NCI-H774 (cell line): ENCODE results near the gene GTPBP1.

Experiments
- DNase-seq: peaks from one replicate; lab custom pipeline; 2025; lab: John Stamatoyannopoulos, UW

GTPBP1 gene

GRCh38 chr22:38704654-38705234, 1.0 kb upstream of the GTPBP1 start:
- no peak for DNase-seq

- no peak for DNase-seq
Observed at GRCh38 chr22:38706101-38706900, 557 bp downstream of the GTPBP1 start.

GRCh38 chr22:38706901-38707195, 1.1 kb downstream of the GTPBP1 start:
- DNase-seq = no peak

- DNase-seq = no peak
Observed at GRCh38 chr22:38707346-38707745, 1.6 kb downstream of the GTPBP1 start.

- no peak for DNase-seq
Observed at GRCh38 chr22:38707984-38708383, 2.2 kb downstream of the GTPBP1 start.

GRCh38 chr22:38709306-38709705, 3.6 kb downstream of the GTPBP1 start:
- DNase-seq = no peak

- no peak for DNase-seq
Observed at GRCh38 chr22:38710351-38710750, 4.6 kb downstream of the GTPBP1 start.

GRCh38 chr22:38710866-38711265, 5.1 kb downstream of the GTPBP1 start:
- no peak for DNase-seq

GRCh38 chr22:38712486-38713207, 6.9 kb downstream of the GTPBP1 start:
- no peak for DNase-seq

GRCh38 chr22:38713921-38714320, 8.2 kb downstream of the GTPBP1 start:
- no peak for DNase-seq

- DNase-seq = peak; percentile 5
Observed at GRCh38 chr22:38715176-38715764, 9.5 kb downstream of the GTPBP1 start.

- no peak for DNase-seq
Observed at GRCh38 chr22:38715852-38716251, 10.1 kb downstream of the GTPBP1 start.

GRCh38 chr22:38716271-38716670, 10.5 kb downstream of the GTPBP1 start:
- DNase-seq = no peak

- no peak for DNase-seq
Observed at GRCh38 chr22:38716826-38717225, 11.1 kb downstream of the GTPBP1 start.

- no peak for DNase-seq
Observed at GRCh38 chr22:38717244-38717643, 11.5 kb downstream of the GTPBP1 start.

- no peak for DNase-seq
Observed at GRCh38 chr22:38718414-38718813, 12.7 kb downstream of the GTPBP1 start.

- DNase-seq = no peak
Observed at GRCh38 chr22:38719196-38719595, 13.5 kb downstream of the GTPBP1 start.

GRCh38 chr22:38720350-38720749, 14.6 kb downstream of the GTPBP1 start:
- DNase-seq = no peak

- DNase-seq = no peak
Observed at GRCh38 chr22:38721551-38721950, 15.8 kb downstream of the GTPBP1 start.

GRCh38 chr22:38724176-38724575, 18.4 kb downstream of the GTPBP1 start:
- DNase-seq = no peak

GRCh38 chr22:38724926-38725571, 19.3 kb downstream of the GTPBP1 start:
- no peak for DNase-seq

- no peak for DNase-seq
Observed at GRCh38 chr22:38725900-38726655, 20.3 kb downstream of the GTPBP1 start.
